Esophagus squamous epithelium (tissue), 4 donors: Measurements from ENCODE around the gene ANO2.

Source experiments
- CTCF ChIP-seq, 6 experiments: fragments of 450-650 bp in 4 of 6; fragments of 200-600 bp in 2 of 6; sonication (generic) in 2 of 6; IDR thresholded peaks; one replicate each; pipeline ENCODE4 v1.5.1; 2016 to 2019; ENCODE audit warnings: antibody characterized with exemption in 6 of 6, mild to moderate bottlenecking in 4 of 6, moderate library complexity in 4 of 6
- POLR2A ChIP-seq, 4 donors: fragments of 450-650 bp; IDR thresholded peaks; one replicate each; pipeline ENCODE4 v1.6.1; 2017; ENCODE audit warnings: antibody characterized with exemption in 4 of 4, mild to moderate bottlenecking in 4 of 4, moderate library complexity in 3 of 4

GRCh38 chr12:5718680-5719079 is 226.4 kb downstream of the ANO2 start:
- TF ChIP-seq CTCF (IDR thresholded peaks at IDR 0.05) (no peak), POLR2A (IDR thresholded peaks at IDR 0.05) (no peak)
